Fibroblast of the aortic adventitia (primary cell): ENCODE results near the gene MMP21. TPM values are rescaled to one million over a fixed set of nuclear protein-coding genes. Genes with fewer than 3 reads are reported as not detected.

Experiments
- DNase-seq: peaks from one replicate; pipeline ENCODE4 v3.0.0-alpha.2; 2010; ENCODE audit warnings: low read depth
- H3K4me3 ChIP-seq: 2 replicates; pipeline ENCODE4 v1.5.1; 2011; ENCODE audit warnings: low read depth, mild to moderate bottlenecking, control low read depth, low read length, moderate library complexity
- CTCF ChIP-seq: IDR thresholded peaks from 2 replicates; pipeline ENCODE4 v1.5.1; 2011; ENCODE audit warnings: mild to moderate bottlenecking, low read length, control low read depth, inconsistent platforms; ENCODE audit not compliant: insufficient read depth
- total RNA-seq: library from RNA; depleted of rRNA; stranded (reverse); fragments of >200 nt; gene quantifications from 2 replicates; pipeline ENCODE4 v1.2.3, GENCODE V29; 2012; ENCODE audit warnings: low replicate concordance

The MMP21 gene
- total RNA-seq, 1 donor, result 0.09 TPM

DNA sequence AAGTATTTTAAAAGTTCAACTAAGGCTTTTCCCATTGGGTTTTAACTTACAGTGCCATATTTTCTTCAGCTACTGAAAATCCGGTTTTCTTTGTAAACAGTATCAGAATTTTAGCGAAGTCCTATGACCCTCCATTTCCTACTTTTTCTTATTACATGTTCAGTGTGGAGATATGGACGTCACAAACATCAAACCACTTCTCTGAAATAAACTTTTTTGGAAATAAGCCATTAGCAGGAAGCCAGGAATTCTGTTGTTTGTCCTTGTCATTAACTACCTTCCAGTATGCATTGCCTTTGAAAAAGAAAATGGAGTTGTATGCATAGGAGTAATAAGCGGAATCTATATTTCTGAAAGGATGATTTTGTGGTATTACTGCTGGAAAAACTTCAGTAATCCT is 9.1 kb downstream of the MMP21 start:
- DNase-seq, result no peak
- no peak overlapping the region for H3K4me3 ChIP-seq
- TF ChIP-seq CTCF, result no peak

DNA sequence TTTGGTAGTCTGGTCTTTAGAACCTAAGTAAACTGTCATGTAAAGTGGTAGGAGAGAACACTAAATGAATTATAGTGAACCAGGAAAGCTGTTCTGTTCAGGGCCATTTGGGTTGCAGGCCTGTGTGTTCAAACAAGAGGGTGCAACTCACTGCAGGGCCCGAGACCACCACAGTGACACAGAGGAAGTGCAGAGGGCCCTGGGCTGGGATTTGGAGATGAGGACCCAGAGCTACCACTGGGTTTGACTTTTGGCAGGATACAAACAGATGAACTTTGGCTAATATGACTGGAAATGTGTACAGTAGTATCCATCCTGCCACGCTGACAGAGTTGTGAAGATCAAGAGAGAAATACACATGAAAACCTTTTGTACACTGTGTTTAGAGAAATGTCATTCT is 9.8 kb downstream of the MMP21 start:
- no peak for DNase-seq

GRCh38 chr10:125762692-125763648 is 12.7 kb downstream of the MMP21 start:
- DNase-seq, result no peak
- H3K4me3 ChIP-seq, result no peak overlapping the region
- no peak for TF ChIP-seq CTCF

More for the DNA sequence above, 9.8 kb downstream of the MMP21 start:
- no peak for TF ChIP-seq CTCF
- no peak overlapping the region for H3K4me3 ChIP-seq

GRCh38 chr10:125761961-125762360 is 13.7 kb downstream of the MMP21 start:
- TF ChIP-seq CTCF, result no peak
- no peak for DNase-seq
- H3K4me3 ChIP-seq, result no peak overlapping the region

DNA sequence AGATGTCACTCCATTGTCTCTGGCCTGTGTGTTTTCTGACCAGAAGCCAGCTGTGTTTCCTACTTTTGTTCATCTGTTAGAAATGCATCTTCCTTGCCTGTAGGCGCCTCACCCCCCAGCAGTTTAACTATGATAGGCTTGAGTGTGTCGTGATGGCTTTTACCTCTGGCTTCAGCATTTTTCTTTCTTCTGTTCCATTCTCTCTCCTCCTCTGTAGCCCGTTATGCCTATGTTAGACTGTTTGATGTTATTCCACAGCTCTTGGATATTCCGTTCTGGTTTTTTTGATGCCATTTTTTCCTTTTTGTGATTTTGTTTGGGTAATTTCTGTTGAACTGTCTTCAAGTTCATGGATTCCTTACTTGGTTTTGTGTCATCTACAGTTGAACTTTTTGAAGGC is 17.9 kb downstream of the MMP21 start:
- no peak overlapping the region for H3K4me3 ChIP-seq
- no peak for DNase-seq
- TF ChIP-seq CTCF, result no peak

- DNase-seq, result no peak
- TF ChIP-seq CTCF, result no peak
- H3K4me3 ChIP-seq, result no peak overlapping the region
These were observed 18.7 kb downstream of the MMP21 start for GRCh38 chr10:125756853-125757487.
